ENCODE results near the gene RAB6B.

Gene RAB6B

DNA sequence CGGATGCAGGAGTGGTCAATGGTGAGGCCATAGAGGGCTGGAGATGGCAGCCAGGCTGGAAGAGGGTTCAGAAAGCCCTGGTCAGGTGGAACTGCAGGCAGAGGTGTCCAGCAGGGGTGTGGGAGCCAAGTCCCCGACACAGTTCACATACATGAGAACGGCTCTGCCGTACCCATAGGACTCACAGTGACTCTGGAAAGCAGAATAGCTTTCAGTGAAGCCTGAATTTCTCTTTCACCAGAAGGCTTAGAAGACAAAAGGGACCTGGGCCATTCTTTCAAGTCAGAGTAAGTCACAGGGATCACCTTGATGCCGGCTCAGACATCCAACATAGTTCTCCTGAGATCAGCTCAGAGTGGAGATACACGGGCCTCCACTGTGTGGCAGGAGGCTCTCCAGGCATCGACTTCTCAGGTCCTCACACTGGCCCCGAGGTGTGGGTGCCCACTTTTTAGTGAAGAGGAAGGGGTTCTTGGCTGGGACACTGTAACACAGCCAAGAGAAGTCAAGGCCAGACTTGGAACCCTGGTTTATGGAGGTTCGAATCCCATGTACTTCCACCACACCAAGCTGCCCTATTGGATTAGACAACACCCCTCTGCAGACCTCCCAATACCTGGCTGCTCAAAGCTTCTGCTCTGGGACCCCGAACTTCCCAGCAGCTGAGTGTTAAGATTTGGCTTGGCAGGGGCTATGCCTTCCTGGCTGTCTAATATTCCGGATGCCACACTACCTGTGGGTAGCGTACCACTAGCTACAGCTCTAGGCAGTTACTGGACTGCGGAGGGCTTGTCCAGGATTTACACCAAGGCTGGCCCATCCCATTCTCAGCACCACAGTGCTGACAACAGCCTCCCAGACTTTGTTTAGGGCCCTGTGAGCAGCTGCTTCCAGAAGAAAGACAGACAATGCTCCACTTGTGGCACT lies 40.4 kb upstream of the RAB6B start:
- no peak overlapping the region for H3K4me3 ChIP-seq (ENCODE audit: low read length)
- no peaks in the 10 kb centered on the region for H3K4me1 ChIP-seq (ENCODE audit: insufficient read depth, low read length)
- no peak overlapping the region for H2AFZ ChIP-seq (ENCODE audit: low read depth, low read length)
- H3K9me3 ChIP-seq (ENCODE audit: low read length), result no peaks in the 10 kb centered on the region
- H3K36me3 ChIP-seq (ENCODE audit: insufficient read depth, low read length), result no peaks in the 10 kb centered on the region
- peaks cover 16% of the 10 kb centered on the region for H3K27me3 ChIP-seq (ENCODE audit: insufficient read depth, low read length)

DNA sequence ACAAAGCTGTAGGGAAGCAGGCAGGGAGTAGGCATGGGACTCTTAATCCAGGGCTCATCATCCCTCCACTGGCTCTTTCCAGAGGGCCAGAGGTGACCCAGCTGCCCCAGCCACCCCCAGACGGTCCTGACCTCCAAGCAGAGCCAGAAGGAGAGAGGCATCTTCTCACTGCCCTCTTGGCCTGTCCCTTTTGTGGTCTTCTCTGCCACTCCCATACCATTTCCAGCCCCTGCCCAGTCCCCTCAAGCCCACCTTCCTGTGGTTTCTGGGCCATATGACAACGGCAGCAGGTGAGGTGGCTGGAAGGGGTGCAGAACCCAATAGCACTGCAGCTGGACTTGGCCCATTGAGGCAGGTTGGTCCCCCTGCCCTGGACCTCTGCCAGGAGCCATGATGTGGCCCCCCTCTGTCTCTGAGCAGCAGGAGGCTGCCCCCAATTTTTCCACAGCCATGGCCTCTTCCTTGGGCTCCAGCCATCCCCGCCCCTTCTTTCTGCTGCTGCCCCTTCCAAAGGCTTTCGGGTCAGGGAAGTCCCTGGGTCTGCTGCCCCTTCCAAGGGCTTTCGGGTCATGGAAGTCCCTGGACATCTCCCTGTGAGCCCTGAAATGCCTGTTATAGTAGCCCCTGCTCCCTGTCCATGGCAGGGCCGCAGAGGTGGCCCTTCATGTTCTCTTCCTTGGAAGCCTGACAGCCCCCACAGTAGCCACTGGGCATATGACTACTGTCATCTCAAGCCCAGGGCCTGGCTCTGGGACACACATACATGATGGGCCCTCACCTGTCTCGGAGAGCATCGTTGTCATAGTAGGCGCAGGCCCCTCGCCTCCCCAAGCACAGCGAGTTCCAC lies 39.5 kb upstream of the RAB6B start:
- no peaks in the 10 kb centered on the region for H3K9me3 ChIP-seq (ENCODE audit: low read length)
- no peak overlapping the region for H2AFZ ChIP-seq (ENCODE audit: low read depth, low read length)
- no peak overlapping the region for H3K4me3 ChIP-seq (ENCODE audit: low read length)
- H3K27me3 ChIP-seq (ENCODE audit: insufficient read depth, low read length), result peaks cover 10% of the 10 kb centered on the region
- no peaks in the 10 kb centered on the region for H3K4me1 ChIP-seq (ENCODE audit: insufficient read depth, low read length)
- H3K36me3 ChIP-seq (ENCODE audit: insufficient read depth, low read length), result no peaks in the 10 kb centered on the region

DNA sequence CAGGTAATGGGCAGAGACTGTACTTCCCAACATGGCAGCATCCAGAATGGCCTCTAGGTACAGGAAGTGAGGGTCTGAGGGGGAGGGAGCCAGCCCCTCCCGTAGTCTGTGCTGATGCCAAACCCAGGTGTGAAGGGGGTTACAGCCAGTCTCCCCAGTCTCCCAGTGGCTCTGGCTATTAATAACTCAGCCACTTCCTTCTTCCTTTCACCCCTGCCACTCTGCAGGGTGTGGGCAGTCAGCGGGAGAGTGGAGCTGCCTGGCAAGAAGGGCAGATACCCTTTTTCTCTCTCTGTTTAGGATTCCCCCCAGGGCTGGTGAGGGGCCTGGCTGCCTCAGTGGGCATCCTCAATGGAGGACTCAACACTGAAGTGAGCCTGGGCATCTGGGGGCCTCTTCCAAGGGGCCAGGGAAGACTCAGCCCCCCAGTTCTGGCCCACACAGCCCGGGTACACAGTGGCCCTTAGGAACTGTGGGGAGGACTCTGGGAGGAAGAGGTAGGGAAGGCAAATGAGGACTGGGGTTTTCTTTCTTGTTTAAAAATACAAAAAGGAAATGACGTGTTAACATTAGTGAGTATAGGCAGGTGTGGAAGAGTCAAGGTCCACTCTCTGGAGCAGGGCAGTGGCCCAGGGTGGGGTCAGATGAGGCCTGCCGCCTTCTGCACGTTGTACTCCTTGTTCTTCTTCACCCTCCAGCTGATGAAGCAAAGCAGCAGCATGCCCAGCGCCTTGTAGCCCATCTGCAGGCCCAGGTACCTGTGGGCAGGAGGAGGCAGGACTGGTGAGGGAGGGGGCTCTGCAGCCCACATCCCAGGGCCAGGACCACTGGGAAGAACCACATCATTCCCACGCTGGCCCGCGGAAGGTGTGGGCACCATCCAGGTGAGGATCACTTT lies 38.6 kb upstream of the RAB6B start:
- H3K4me3 ChIP-seq (ENCODE audit: low read length), result no peak overlapping the region

DNA sequence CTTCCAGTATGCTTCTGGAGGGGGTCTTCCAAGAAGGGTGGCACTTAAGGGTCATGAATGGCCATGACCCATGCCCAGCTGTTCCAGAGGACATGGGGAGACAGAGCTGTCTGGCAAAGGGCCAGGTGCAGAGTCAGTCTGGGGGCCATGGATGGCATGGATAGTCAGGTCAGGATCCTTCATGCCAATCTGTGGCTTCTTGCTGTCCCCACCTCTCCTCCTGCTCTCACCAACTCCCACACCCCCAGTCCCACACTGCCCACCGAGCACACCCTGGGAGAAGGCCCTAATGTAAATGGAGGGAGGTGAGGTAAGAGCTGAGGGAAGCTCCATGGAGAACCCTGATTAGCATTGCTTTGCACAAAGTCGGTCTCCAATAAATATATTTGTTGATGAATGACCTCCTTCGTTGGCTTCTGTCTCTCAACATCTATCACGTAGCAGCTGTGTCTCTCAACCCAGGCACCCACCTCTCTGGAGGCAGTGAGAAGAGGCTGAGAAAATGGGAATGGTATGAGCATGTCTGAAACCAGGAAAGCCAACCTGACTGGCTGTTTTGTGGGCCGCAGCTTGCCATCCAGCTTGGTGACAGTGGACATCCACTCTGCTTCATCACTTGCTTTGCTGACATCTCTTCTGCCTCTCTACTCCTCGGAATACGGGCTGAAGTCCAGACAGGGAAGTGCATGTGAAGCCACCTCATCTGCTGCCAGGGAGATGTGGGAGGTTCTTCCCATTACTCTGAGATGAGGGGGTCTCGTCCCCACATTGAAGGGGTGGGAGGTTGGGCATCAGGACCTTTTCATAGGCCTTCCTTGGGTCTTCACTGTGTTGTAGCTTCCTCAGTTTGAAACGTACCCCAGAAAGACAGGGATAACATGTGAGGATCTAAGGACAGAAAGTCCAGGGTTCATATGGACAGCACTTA lies 37.7 kb upstream of the RAB6B start:
- Histone ChIP-seq H3K36me3 (ENCODE audit: insufficient read depth, low read length) (no peaks in the 10 kb centered on the region), H2AFZ (ENCODE audit: low read depth, low read length) (no peak overlapping the region), H3K27me3 (ENCODE audit: insufficient read depth, low read length) (peaks cover 14% of the 10 kb centered on the region), H3K4me1 (ENCODE audit: insufficient read depth, low read length) (no peaks in the 10 kb centered on the region), H3K9me3 (ENCODE audit: low read length) (no peaks in the 10 kb centered on the region), H3K4me3 (ENCODE audit: low read length) (no peak overlapping the region)

More for the DNA sequence above, 38.6 kb upstream of the RAB6B start:
- Histone ChIP-seq H3K4me1 (ENCODE audit: insufficient read depth, low read length) (no peaks in the 10 kb centered on the region), H3K27me3 (ENCODE audit: insufficient read depth, low read length) (peaks cover 8% of the 10 kb centered on the region), H3K36me3 (ENCODE audit: insufficient read depth, low read length) (no peaks in the 10 kb centered on the region), H3K9me3 (ENCODE audit: low read length) (no peaks in the 10 kb centered on the region), H2AFZ (ENCODE audit: low read depth, low read length) (no peak overlapping the region)

DNA sequence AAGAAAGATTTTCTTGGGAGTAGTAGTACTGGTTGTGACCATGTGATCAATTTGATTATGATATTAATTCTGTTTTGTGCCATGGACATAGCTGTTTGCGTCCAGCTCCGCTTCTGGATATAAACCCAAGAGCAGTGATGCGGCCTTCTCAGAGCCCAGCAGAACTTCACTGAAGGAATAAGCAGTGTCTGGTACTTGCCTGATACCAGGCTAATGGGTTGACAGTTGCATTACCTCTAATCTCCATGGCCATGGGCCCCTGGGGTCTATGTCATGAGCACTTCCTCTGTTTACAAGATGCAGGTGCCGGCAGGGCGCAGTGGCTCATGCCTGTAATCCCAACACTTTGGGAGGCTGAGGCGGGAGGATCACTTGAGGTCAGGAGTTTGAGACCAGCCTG lies 36.3 kb upstream of the RAB6B start:
- no peak overlapping the region for H2AFZ ChIP-seq (ENCODE audit: low read depth, low read length)
- H3K36me3 ChIP-seq (ENCODE audit: insufficient read depth, low read length), result no peaks in the 10 kb centered on the region
- H3K27me3 ChIP-seq (ENCODE audit: insufficient read depth, low read length), result peaks cover 15% of the 10 kb centered on the region
- no peaks in the 10 kb centered on the region for H3K9me3 ChIP-seq (ENCODE audit: low read length)
- H3K4me1 ChIP-seq (ENCODE audit: insufficient read depth, low read length), result peaks cover 4% of the 10 kb centered on the region
- H3K4me3 ChIP-seq (ENCODE audit: low read length), result no peak overlapping the region

DNA sequence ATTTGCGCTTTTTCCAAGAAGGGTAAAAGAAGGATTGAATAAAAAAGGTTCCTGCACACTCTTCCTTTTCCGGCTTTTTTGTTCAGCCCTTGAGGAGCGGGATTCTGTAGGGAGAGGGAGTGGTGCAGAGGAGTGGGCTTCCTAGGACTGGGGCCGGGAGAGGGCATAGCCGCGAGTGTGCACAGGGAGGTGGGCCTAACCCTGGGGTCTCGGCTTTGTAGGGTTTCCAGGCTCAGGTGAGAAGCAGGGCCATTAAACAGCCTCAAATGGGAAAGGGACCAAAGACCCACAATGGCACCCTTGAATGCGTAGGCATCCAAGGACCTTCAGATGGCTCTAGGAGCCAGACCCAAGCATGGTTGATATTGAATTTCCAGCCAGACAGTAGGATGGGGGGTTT lies 35.4 kb upstream of the RAB6B start:
- Histone ChIP-seq H3K27me3 (ENCODE audit: insufficient read depth, low read length) (peaks cover 24% of the 10 kb centered on the region), H3K4me1 (ENCODE audit: insufficient read depth, low read length) (peaks cover 4% of the 10 kb centered on the region), H2AFZ (ENCODE audit: low read depth, low read length) (no peak overlapping the region), H3K36me3 (ENCODE audit: insufficient read depth, low read length) (no peaks in the 10 kb centered on the region), H3K9me3 (ENCODE audit: low read length) (no peaks in the 10 kb centered on the region), H3K4me3 (ENCODE audit: low read length) (no peak overlapping the region)

DNA sequence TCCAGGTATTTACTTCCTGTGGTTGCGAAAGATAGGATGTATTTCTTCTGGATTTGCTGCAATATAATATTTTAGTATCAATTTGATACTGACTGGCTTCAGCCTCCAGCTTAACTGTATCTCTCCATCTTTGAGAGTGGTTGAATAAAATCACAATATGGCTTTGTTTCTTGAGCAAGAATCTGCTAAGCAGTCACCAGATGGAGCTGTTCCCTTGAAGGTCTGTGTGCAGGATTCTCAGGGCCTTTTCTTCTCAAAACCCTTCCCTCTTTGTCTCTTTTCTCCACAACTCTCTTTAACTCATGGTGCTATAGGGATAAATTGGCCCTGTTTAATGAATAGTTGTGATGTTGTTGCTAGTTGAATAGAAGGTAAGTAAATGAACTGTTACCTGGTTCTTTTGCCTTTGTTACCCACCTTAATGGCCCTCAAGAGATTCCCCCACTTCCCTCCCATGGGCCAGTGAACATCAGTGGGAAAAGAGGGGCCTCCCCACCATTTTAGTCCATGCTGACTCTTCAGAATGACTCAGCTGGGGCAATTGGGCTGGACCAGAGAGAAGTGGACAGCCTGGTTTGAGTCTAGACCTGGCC lies 34.8 kb upstream of the RAB6B start:
- H3K4me3 ChIP-seq (ENCODE audit: low read length), result no peak overlapping the region

DNA sequence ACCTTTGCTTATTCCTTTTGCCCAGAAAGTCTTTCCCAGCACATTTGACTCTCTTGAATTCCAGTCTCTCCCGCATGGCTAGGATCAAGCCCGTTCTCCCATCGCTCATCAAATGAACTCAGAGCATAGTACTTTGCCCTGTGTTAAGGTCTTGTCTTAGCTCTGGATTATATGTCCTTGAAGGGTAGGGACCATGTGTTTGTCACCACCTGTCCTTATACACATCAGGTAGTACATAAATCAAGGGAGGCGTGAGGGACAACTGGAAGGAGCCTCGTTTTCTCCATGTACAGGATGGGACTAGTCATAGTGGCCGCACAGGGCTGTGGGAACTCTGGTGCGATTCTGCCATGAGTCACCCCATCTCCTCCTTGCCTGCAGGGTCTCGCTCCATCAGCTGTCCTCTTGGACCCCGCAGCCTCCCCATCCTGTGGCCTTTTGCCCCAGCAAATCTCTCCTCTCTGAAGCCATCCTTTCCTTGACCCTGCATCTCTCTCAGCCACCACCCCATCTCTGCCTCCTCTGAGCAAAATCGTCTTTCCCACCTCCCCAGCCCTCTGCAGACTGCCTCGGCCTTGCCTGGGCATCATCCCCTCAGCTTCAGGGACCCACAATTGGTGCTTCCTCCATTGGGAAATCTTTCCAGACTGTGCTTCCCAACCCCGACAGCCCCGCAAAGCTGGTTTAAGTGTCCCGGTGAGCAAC lies 33.4 kb upstream of the RAB6B start:
- Histone ChIP-seq H3K27me3 (ENCODE audit: insufficient read depth, low read length) (peaks cover 23% of the 10 kb centered on the region), H3K36me3 (ENCODE audit: insufficient read depth, low read length) (no peaks in the 10 kb centered on the region), H3K4me1 (ENCODE audit: insufficient read depth, low read length) (peaks cover 4% of the 10 kb centered on the region), H2AFZ (ENCODE audit: low read depth, low read length) (no peak overlapping the region), H3K4me3 (ENCODE audit: low read length) (no peak overlapping the region), H3K9me3 (ENCODE audit: low read length) (no peaks in the 10 kb centered on the region)

More for the DNA sequence above, 34.8 kb upstream of the RAB6B start:
- Histone ChIP-seq H3K36me3 (ENCODE audit: insufficient read depth, low read length) (no peaks in the 10 kb centered on the region), H3K9me3 (ENCODE audit: low read length) (no peaks in the 10 kb centered on the region), H3K27me3 (ENCODE audit: insufficient read depth, low read length) (peaks cover 26% of the 10 kb centered on the region), H2AFZ (ENCODE audit: low read depth, low read length) (no peak overlapping the region), H3K4me1 (ENCODE audit: insufficient read depth, low read length) (peaks cover 4% of the 10 kb centered on the region)

DNA sequence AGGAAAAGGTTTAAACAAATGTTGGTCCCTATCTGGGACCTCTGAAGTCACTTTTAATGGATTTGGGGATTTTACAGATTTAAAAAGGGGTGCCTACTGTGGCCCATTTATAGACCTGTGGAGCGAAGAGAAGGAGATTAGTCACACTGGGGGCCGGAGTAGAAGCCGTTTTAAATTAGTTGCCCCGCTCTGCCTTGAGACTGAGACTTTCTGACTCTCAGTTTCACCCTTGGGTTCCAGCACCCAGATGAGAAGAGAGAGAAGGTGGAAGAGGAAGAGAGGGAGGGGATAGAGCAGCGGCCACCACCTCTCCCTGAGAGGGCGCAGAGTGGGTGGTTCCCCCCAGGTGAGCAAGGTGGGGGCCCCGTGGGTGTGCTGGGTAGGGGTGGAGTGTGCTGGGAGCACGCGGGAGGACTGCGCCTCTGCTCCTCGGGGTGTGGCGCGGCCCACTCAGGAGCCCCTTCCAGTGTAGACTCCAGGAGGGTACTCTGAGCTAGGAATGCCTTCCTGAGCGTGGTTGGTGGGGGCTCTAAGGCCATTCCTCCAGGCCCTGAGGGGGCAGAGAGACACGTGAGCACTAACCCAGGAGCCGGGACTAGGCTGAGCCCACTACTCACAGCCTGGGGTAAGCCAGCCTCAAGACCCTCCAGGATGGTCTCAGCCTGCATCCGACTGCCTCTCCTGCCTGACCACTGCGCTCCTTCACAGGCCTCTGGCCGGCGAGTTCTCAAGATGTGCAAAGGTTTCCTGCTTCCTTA lies 32.6 kb upstream of the RAB6B start:
- Histone ChIP-seq H3K9me3 (ENCODE audit: low read length) (no peaks in the 10 kb centered on the region), H3K4me1 (ENCODE audit: insufficient read depth, low read length) (peaks cover 4% of the 10 kb centered on the region), H3K36me3 (ENCODE audit: insufficient read depth, low read length) (no peaks in the 10 kb centered on the region), H3K4me3 (ENCODE audit: low read length) (no peak overlapping the region), H3K27me3 (ENCODE audit: insufficient read depth, low read length) (peaks cover 23% of the 10 kb centered on the region), H2AFZ (ENCODE audit: low read depth, low read length) (peak overlapping the region; percentile 89)

DNA sequence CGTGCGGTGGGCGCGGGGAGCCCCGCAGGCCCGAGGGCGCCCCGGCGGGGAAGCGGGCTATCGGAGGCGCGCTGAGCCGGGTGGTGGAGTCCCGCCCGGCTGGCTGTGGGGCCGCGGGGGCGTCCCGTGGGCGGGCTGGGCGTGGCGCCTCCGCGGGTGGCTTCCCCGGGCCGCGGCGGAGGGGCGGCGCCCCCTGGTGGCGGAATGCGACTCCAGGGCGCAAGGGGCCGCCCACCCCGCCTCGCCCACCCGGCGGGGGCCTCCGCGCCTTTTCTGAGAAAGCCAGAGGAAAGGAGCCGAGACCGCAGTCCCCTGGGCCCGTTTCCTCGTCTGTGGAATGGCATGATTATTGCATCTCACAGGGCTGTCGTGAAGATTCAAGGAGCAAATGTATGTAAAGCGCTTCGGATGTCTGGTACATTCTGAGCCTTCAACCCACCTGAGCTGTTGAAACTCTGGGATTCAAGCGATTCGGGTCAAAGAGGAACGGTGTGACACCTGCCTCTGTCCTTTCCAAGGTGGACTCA lies 31.9 kb upstream of the RAB6B start:
- Histone ChIP-seq H3K36me3 (ENCODE audit: insufficient read depth, low read length) (no peaks in the 10 kb centered on the region), H3K4me1 (ENCODE audit: insufficient read depth, low read length) (peaks cover 4% of the 10 kb centered on the region), H3K9me3 (ENCODE audit: low read length) (no peaks in the 10 kb centered on the region), H3K4me3 (ENCODE audit: low read length) (peak overlapping the region; percentile 40), H2AFZ (ENCODE audit: low read depth, low read length) (peak overlapping the region; percentile 89), H3K27me3 (ENCODE audit: insufficient read depth, low read length) (peaks cover 23% of the 10 kb centered on the region)
